Body of pancreas (tissue), 2 donors: ENCODE data around the gene CABS1. TPM values are rescaled to one million over a fixed set of nuclear protein-coding genes. Genes with fewer than 3 reads are reported as not detected.

Experiments used
- total RNA-seq, 2 donors: library from RNA; depleted of rRNA; stranded (reverse); fragments of >200 nt; gene quantifications; one replicate each; pipeline ENCODE4 v1.1.0, GENCODE V29; 2016

Gene CABS1
- total RNA-seq, 2 donors from 2014 or later, result not detected

Other genes with a start within 250 kb of the CABS1 start
- gene PRR27, start 180.7 kb upstream of the CABS1 start, total RNA-seq, result not detected
- gene ODAM, start 139.3 kb upstream of the CABS1 start, total RNA-seq, result 1 to 10 TPM in 1 of 2 donors, not detected in 1; 2.6 TPM
- not detected for gene FDCSP, start 108.9 kb upstream of the CABS1 start, total RNA-seq
- not detected for gene CSN3, start 92.4 kb upstream of the CABS1 start, total RNA-seq
- not detected for gene SMR3A, start 25.8 kb downstream of the CABS1 start, total RNA-seq
- not detected for gene SMR3B, start 48.1 kb downstream of the CABS1 start, total RNA-seq
- 1 to 10 TPM in 1 of 2 donors, not detected in 1; 2.1 TPM for gene OPRPN, start 63.0 kb downstream of the CABS1 start, total RNA-seq
- gene MUC7, start 137.2 kb downstream of the CABS1 start, total RNA-seq, result not detected
- not detected for gene AMTN, start 183.6 kb downstream of the CABS1 start, total RNA-seq